MM.1S (cell line): Measurements from ENCODE around the gene RGS12.

Experiments used
- CTCF ChIP-seq: fragments of 300-600 bp; sonication (generic); IDR thresholded peaks from 2 replicates; pipeline ENCODE4 v1.5.1; 2016; ENCODE audit warnings: antibody characterized with exemption, low read length, mixed read lengths
- EZH2 ChIP-seq: fragments of 300-600 bp; sonication (generic); optimal IDR thresholded peaks from 2 replicates; pipeline ENCODE3; 2017; ENCODE audit warnings: low read depth, mild to moderate bottlenecking, antibody characterized with exemption, low read length, mixed read lengths
- EZH2phosphoT487 ChIP-seq: fragments of 300-600 bp; sonication (generic); IDR thresholded peaks from 2 replicates; pipeline ENCODE4 v1.6.1; 2018; ENCODE audit warnings: antibody characterized with exemption, low read length

- TF ChIP-seq CTCF (no peak), EZH2 (no peak), EZH2phosphoT487 (no peak)
Observed at GRCh38 chr4:3310301-3311094, 17.7 kb downstream of the RGS12 start.
